KMS-11 (cell line): ENCODE results near the gene SIL1.

ENCODE experiments used
- H2AFZ ChIP-seq: fragments of 200-600 bp; sonication (generic); 2 replicates; pipeline ENCODE4 v1.6.1; 2016; ENCODE audit warnings: antibody characterized with exemption, mixed run types, low read depth
- H3K27ac ChIP-seq: fragments of 200-600 bp; sonication (generic); 2 replicates; pipeline ENCODE4 v1.6.1; 2016; ENCODE audit warnings: mild to moderate bottlenecking, mixed run types
- H3K27me3 ChIP-seq: fragments of 200-600 bp; sonication (generic); 2 replicates; pipeline ENCODE4 v1.6.1; 2017; ENCODE audit warnings: mild to moderate bottlenecking, low read depth, mixed run types, moderate library complexity; ENCODE audit not compliant: insufficient read depth
- H3K36me3 ChIP-seq: fragments of 200-600 bp; sonication (generic); 2 replicates; pipeline ENCODE4 v1.6.1; 2017; ENCODE audit warnings: mild to moderate bottlenecking, mixed run types; ENCODE audit not compliant: insufficient read depth
- H3K4me1 ChIP-seq: fragments of 200-600 bp; sonication (generic); 2 replicates; pipeline ENCODE4 v1.6.1; 2016; ENCODE audit warnings: mild to moderate bottlenecking, low read depth, mixed run types; ENCODE audit not compliant: poor library complexity, severe bottlenecking
- H3K4me2 ChIP-seq: fragments of 200-600 bp; sonication (generic); 2 replicates; pipeline ENCODE4 v1.7.0; 2016; ENCODE audit warnings: mild to moderate bottlenecking, mixed run types
- H3K4me3 ChIP-seq: fragments of 200-600 bp; sonication (generic); IDR thresholded peaks from 2 replicates; pipeline ENCODE4 v1.6.1; 2017; ENCODE audit warnings: low read depth, low read length, mixed read lengths; ENCODE audit not compliant: insufficient read depth
- H3K79me2 ChIP-seq: fragments of 200-600 bp; sonication (generic); 2 replicates; pipeline ENCODE4 v1.6.1; 2016; ENCODE audit warnings: low read depth, mixed run types; ENCODE audit not compliant: insufficient read depth
- H3K9ac ChIP-seq: fragments of 200-600 bp; sonication (generic); 2 replicates; pipeline ENCODE4 v1.6.1; 2016; ENCODE audit warnings: mild to moderate bottlenecking, mixed run types
- H4K20me1 ChIP-seq: fragments of 200-600 bp; sonication (generic); 2 replicates; pipeline ENCODE4 v1.6.1; 2016; ENCODE audit warnings: mild to moderate bottlenecking, mixed run types; ENCODE audit not compliant: insufficient read depth
- CTCF ChIP-seq: fragments of 200-600 bp; sonication (generic); conservative IDR thresholded peaks from 2 replicates; pipeline ENCODE4 v1.6.1; 2017; ENCODE audit warnings: low read depth, mild to moderate bottlenecking, antibody characterized with exemption, low read length, moderate library complexity, mixed read lengths

SIL1 gene

GRCh38 chr5:138968601-138969000, 229.6 kb downstream of the SIL1 start:
- Histone ChIP-seq H3K4me3 (no peak overlapping the region), H3K27ac (no peak overlapping the region), H3K4me1 (no peaks in the 10 kb centered on the region), H2AFZ (no peak overlapping the region), H3K4me2 (no peak overlapping the region), H3K27me3 (no peaks in the 10 kb centered on the region), H3K36me3 (no peaks in the 10 kb centered on the region), H4K20me1 (no peaks in the 10 kb centered on the region), H3K79me2 (no peaks in the 10 kb centered on the region), H3K9ac (no peak overlapping the region)
- no peak for TF ChIP-seq CTCF

- H3K4me1 ChIP-seq: no peaks in the 10 kb centered on the region
- no peak overlapping the region for H3K4me3 ChIP-seq
- H3K27ac ChIP-seq: no peak overlapping the region
- no peak overlapping the region for H3K9ac ChIP-seq
- H2AFZ ChIP-seq: no peak overlapping the region
- H3K4me2 ChIP-seq: no peak overlapping the region
- no peaks in the 10 kb centered on the region for H3K36me3 ChIP-seq
- H3K27me3 ChIP-seq: no peaks in the 10 kb centered on the region
- H3K79me2 ChIP-seq: no peaks in the 10 kb centered on the region
- no peak for TF ChIP-seq CTCF
- no peaks in the 10 kb centered on the region for H4K20me1 ChIP-seq
Measured at GRCh38 chr5:138967791-138968448, 230.2 kb downstream of the SIL1 start.

GRCh38 chr5:138966236-138966985, 231.8 kb downstream of the SIL1 start:
- no peak for TF ChIP-seq CTCF
- Histone ChIP-seq H3K4me2 (no peak overlapping the region), H4K20me1 (no peaks in the 10 kb centered on the region), H3K9ac (no peak overlapping the region), H3K4me1 (no peaks in the 10 kb centered on the region), H2AFZ (no peak overlapping the region), H3K4me3 (no peak overlapping the region), H3K27ac (no peak overlapping the region), H3K79me2 (no peaks in the 10 kb centered on the region), H3K36me3 (no peaks in the 10 kb centered on the region), H3K27me3 (no peaks in the 10 kb centered on the region)

- Histone ChIP-seq H3K27ac (no peak overlapping the region), H3K4me1 (no peaks in the 10 kb centered on the region), H3K36me3 (no peaks in the 10 kb centered on the region), H3K4me3 (no peak overlapping the region), H3K79me2 (no peaks in the 10 kb centered on the region), H2AFZ (no peak overlapping the region), H3K27me3 (no peaks in the 10 kb centered on the region), H4K20me1 (no peaks in the 10 kb centered on the region), H3K4me2 (no peak overlapping the region), H3K9ac (no peak overlapping the region)
- no peak for TF ChIP-seq CTCF
Measured at GRCh38 chr5:138965626-138966025, 232.5 kb downstream of the SIL1 start.
